HepG2 (cell line): Measurements from ENCODE around the gene CADM1. TPM values are rescaled to one million over a fixed set of nuclear protein-coding genes. Genes with fewer than 3 reads are reported as not detected.

Experiments used
- ATAC-seq: fragments of 200-7000 bp; cut with Tn5 transposase; 3 replicates; pipeline ENCODE4 v1.9.1; 2020; ENCODE audit warnings: mild to moderate bottlenecking, moderate library complexity
- BruUV-seq: library from RNA; stranded (reverse); fragments of 400-500 nt; replicated peaks from 2 replicates; lab custom pipeline; 2021; lab: Mats Ljungman, UMichigan
- CTCF ChIA-PET: fragments of 300-600 bp; formaldehyde crosslinking; extraction: SDS; loops from one replicate; lab custom pipeline; 2021; ENCODE audit warnings: low total read pairs, inconsistent platforms, low intra/inter-chr PET ratio; lab: Yijun Ruan, JAX
- POLR2A ChIA-PET: fragments of 350-600 bp; sonication (Branson Sonifier 250); formaldehyde crosslinking; loops from one replicate; lab custom pipeline; 2020; ENCODE audit warnings: antibody characterized with exemption, inconsistent platforms; lab: Yijun Ruan, JAX
- DNase-seq: peaks from one replicate; pipeline ENCODE4 v3.0.0-alpha.2; 2015; ENCODE audit warnings: low spot score
- FAIRE-seq: peaks from 3 replicates; lab custom pipeline; 2011; peaks lifted over from hg19 to GRCh38; lab: Jason Lieb, UNC
- H2AFZ ChIP-seq: one replicate; pipeline ENCODE4 v1.6.1; 2011; ENCODE audit warnings: low read length, inconsistent platforms
- H3K27ac ChIP-seq: fragments of 300-600 bp; 3 replicates; pipeline ENCODE4 v1.8.0; 2011; ENCODE audit warnings: mixed run types, mild to moderate bottlenecking, mixed read lengths, low read length, inconsistent platforms; ENCODE audit not compliant: insufficient read depth; ENCODE audit errors: extremely low read length
- H3K27me3 ChIP-seq, 2 experiments: fragments of 200-600 bp in 1 of 2; 2 replicates in 1 of 2; 3 replicates in 1 of 2; pipeline versions ENCODE4 v1.6.0 to v1.8.0; 2011; ENCODE audit warnings: low read length in 2 of 2, mild to moderate bottlenecking in 2 of 2, moderate library complexity in 2 of 2, inconsistent platforms in 1 of 2; ENCODE audit not compliant: insufficient read depth in 2 of 2, control insufficient read depth in 1 of 2
- H3K36me3 ChIP-seq, 2 experiments: fragments of 200-600 bp in 1 of 2; replicated peaks in 1 of 2; 2 replicates in 1 of 2; 3 replicates in 1 of 2; pipeline versions ENCODE4 v1.5.1 to v1.8.0; 2011; ENCODE audit warnings: low read length in 2 of 2, inconsistent platforms in 1 of 2; ENCODE audit not compliant: insufficient read depth in 2 of 2, control insufficient read depth in 1 of 2
- H3K4me1 ChIP-seq: 2 replicates; pipeline ENCODE4 v1.5.1; 2012; ENCODE audit warnings: low read length, inconsistent platforms; ENCODE audit not compliant: insufficient read depth
- H3K4me2 ChIP-seq: 2 replicates; pipeline ENCODE4 v1.6.0; 2011; ENCODE audit warnings: low read depth, low read length, inconsistent platforms
- H3K4me3 ChIP-seq, 3 experiments: fragments of 200-600 bp in 1 of 3; sonication (generic), shearing (Covaris generic) in 1 of 3; replicated peaks in 1 of 3; 2 replicates each; pipeline ENCODE4 v1.5.1; 2011 to 2016; ENCODE audit warnings: low read length in 3 of 3, inconsistent platforms in 2 of 3, low read depth in 2 of 3, mild to moderate bottlenecking in 2 of 3, control low read depth in 1 of 3, mixed read lengths in 1 of 3; ENCODE audit not compliant: insufficient read depth in 1 of 3
- H3K79me2 ChIP-seq: one replicate; pipeline ENCODE4 v1.6.1; 2011; ENCODE audit warnings: low read length, inconsistent platforms; ENCODE audit not compliant: insufficient read depth
- H3K9ac ChIP-seq: 2 replicates; pipeline ENCODE4 v1.6.0; 2011; ENCODE audit warnings: mild to moderate bottlenecking, low read depth, low read length, inconsistent platforms; ENCODE audit not compliant: insufficient read depth
- H3K9me3 ChIP-seq: 2 replicates; pipeline ENCODE4 v1.5.1; 2012; ENCODE audit warnings: mild to moderate bottlenecking, low read length
- H4K20me1 ChIP-seq: 2 replicates; pipeline ENCODE4 v1.6.0; 2011; ENCODE audit warnings: inconsistent platforms, mild to moderate bottlenecking, low read length, moderate library complexity; ENCODE audit not compliant: insufficient read depth
- ADNP ChIP-seq: sonication (generic); formaldehyde crosslinking; IDR thresholded peaks from 2 replicates; pipeline ENCODE4 v1.4.0; 2020; ENCODE audit warnings: missing genetic modification reagents
- FOSL2 ChIP-seq: sonication (generic); formaldehyde crosslinking; IDR thresholded peaks from 2 replicates; pipeline ENCODE4 v1.4.0; 2020; ENCODE audit warnings: missing genetic modification reagents
- KAT7 ChIP-seq: IDR thresholded peaks from 2 replicates; pipeline ENCODE4 v1.6.1; 2018; ENCODE audit warnings: borderline replicate concordance, missing compliant biosample characterization
- KDM6A ChIP-seq: IDR thresholded peaks from 2 replicates; pipeline ENCODE4 v1.6.1; 2016; ENCODE audit warnings: low read depth
- NFIB ChIP-seq: sonication (generic); formaldehyde crosslinking; IDR thresholded peaks from 2 replicates; pipeline ENCODE4 v1.9.0; 2021; ENCODE audit warnings: missing genetic modification reagents, mild to moderate bottlenecking, borderline replicate concordance
- PHF21A ChIP-seq: sonication (generic); formaldehyde crosslinking; IDR thresholded peaks from 2 replicates; pipeline ENCODE4 v1.5.0; 2020; ENCODE audit warnings: mild to moderate bottlenecking, missing genetic modification reagents
- PRMT3 ChIP-seq: sonication (generic); formaldehyde crosslinking; IDR thresholded peaks from 2 replicates; pipeline ENCODE4 v1.8.1; 2022; ENCODE audit warnings: low read depth, mild to moderate bottlenecking, moderate library complexity, missing genetic modification reagents, borderline replicate concordance
- SMARCE1 ChIP-seq: fragments of 450-650 bp; IDR thresholded peaks from 2 replicates; pipeline ENCODE4 v1.6.1; 2017; ENCODE audit warnings: borderline replicate concordance
- THAP11 ChIP-seq: IDR thresholded peaks from 2 replicates; pipeline ENCODE4 v1.6.1; 2016; ENCODE audit warnings: missing biosample characterization, missing genetic modification reagents
- ZNF160 ChIP-seq: sonication (generic); formaldehyde crosslinking; IDR thresholded peaks from 2 replicates; pipeline ENCODE4 v1.8.0; 2022; ENCODE audit warnings: mild to moderate bottlenecking, inconsistent platforms, missing genetic modification reagents
- ZNF780A ChIP-seq: sonication (generic); formaldehyde crosslinking; IDR thresholded peaks from 2 replicates; pipeline ENCODE4 v1.8.0; 2022; ENCODE audit warnings: mild to moderate bottlenecking, missing genetic modification reagents, moderate library complexity
- WGBS: methylation state at CpG from one replicate; pipeline ENCODE4 v1.1.6; 2017; ENCODE audit warnings: low lambda C conversion rate; 5-methylcytosine and 5-hydroxymethylcytosine counted together
- in situ Hi-C: cut with HindIII; loops from 2 replicates; pipeline ENCODE4 v1.10.0; 2017; ENCODE audit warnings: low pct_unique_long_range_greater_than_20kb; ENCODE audit not compliant: extremely low pct_ligation_motif_present
- intact Hi-C: fragments of 100-400 bp; cut with micrococcal nuclease; formaldehyde crosslinking; loops from one replicate; pipeline ENCODE4 v1.10.0; 2022; ENCODE audit not compliant: unreplicated experiment
- polyA plus RNA-seq, 8 experiments: library from polyadenylated mRNA; depleted of rRNA in 3 of 8; stranded (reverse) in 7 of 8; unstranded in 1 of 8; fragments of >200 nt; fragmentation: Illumina TruSeq in 4 of 8; extraction: Trizol in 4 of 8; gene quantifications; 2 replicates each; pipeline versions ENCODE4 v1.2.1 to v1.2.3, GENCODE V29; 2011 to 2016; ENCODE audit warnings: low read depth in 4 of 8, missing spikeins in 1 of 8, mixed read lengths in 1 of 8; ENCODE audit not compliant: insufficient read depth in 1 of 8
- total RNA-seq, 5 experiments: library from RNA; depleted of rRNA; stranded (reverse); fragments of >200 nt; fragmentation: Illumina TruSeq; extraction: Trizol; gene quantifications; 2 replicates each; pipeline ENCODE4 v1.2.3, GENCODE V29; 2016; ENCODE audit warnings: low read depth in 1 of 5
- TF ChIP-seq, protein P1 (sequence below): sonication (generic); formaldehyde crosslinking; IDR thresholded peaks from 2 replicates; pipeline ENCODE4 v1.4.0; 2020; ENCODE audit warnings: missing genetic modification reagents, mild to moderate bottlenecking, borderline replicate concordance
- TF ChIP-seq, protein P2 (sequence below): sonication (generic); formaldehyde crosslinking; IDR thresholded peaks from 2 replicates; pipeline ENCODE4 v1.8.0; 2022; ENCODE audit warnings: mild to moderate bottlenecking, missing genetic modification reagents, moderate library complexity

Gene CADM1
- total and polyA plus RNA-seq, 2 of the 13 experiments (the other 11 are each of a cell fraction or from before 2014, with no cell fraction given) = 71.3 to 122 TPM

DNA sequence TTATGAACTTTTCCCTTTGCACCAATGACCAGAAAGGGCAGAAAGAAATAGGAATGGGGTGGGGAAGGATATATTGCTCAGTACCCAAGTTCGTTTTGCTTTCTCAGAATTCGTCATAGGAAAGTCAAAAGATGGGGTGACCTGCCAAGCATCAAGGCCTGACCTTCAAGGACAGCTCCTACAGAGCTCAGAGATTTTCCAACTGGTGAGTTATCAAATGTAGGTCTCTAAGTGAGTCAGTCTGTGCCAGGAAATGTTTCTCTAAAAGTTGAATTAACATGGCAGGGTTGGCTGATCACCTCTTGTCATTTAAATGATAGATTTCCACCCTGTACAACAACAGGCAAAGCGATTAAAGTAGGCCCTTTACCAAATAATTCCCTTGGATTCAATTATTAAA, 307.2 kb downstream of the CADM1 start:
- ChIA-PET CTCF (no interaction called here), POLR2A (no interaction called here)
- Histone ChIP-seq H3K27me3 (no peaks in the 10 kb centered on the region), H3K4me2 (no peak overlapping the region), H3K9me3 (no peaks in the 10 kb centered on the region), H4K20me1 (no peaks in the 10 kb centered on the region), H3K27ac (no peak overlapping the region), H3K4me3 (no peak overlapping the region), H3K79me2 (no peaks in the 10 kb centered on the region), H3K36me3 (peaks cover 2 to 9% of the 10 kb centered on the region in 2 experiments; a peak in 3 of 5 replicates), H3K9ac (no peak overlapping the region), H3K4me1 (peaks cover 4% of the 10 kb centered on the region), H2AFZ (no peak overlapping the region)
- no TSS peak for BruUV-seq
- intact Hi-C loops = no loop called here
- ATAC-seq = no peak
- TF ChIP-seq ADNP (CRISPR knock-in tag) (no peak), ZNF160 (CRISPR knock-in tag) (no peak), KDM6A (no peak), PHF21A (CRISPR knock-in tag) (no peak), PRMT3 (CRISPR knock-in tag) (no peak), KAT7 (no peak), SMARCE1 (no peak), ZNF780A (CRISPR knock-in tag) (no peak), FOSL2 (CRISPR knock-in tag) (no peak), THAP11 (CRISPR knock-in tag) (no peak), NFIB (CRISPR knock-in tag) (no peak)
- TF ChIP-seq, protein P1, sequence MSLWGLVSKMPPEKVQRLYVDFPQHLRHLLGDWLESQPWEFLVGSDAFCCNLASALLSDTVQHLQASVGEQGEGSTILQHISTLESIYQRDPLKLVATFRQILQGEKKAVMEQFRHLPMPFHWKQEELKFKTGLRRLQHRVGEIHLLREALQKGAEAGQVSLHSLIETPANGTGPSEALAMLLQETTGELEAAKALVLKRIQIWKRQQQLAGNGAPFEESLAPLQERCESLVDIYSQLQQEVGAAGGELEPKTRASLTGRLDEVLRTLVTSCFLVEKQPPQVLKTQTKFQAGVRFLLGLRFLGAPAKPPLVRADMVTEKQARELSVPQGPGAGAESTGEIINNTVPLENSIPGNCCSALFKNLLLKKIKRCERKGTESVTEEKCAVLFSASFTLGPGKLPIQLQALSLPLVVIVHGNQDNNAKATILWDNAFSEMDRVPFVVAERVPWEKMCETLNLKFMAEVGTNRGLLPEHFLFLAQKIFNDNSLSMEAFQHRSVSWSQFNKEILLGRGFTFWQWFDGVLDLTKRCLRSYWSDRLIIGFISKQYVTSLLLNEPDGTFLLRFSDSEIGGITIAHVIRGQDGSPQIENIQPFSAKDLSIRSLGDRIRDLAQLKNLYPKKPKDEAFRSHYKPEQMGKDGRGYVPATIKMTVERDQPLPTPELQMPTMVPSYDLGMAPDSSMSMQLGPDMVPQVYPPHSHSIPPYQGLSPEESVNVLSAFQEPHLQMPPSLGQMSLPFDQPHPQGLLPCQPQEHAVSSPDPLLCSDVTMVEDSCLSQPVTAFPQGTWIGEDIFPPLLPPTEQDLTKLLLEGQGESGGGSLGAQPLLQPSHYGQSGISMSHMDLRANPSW (CRISPR knock-in tag) = no peak
- TF ChIP-seq, protein P2, sequence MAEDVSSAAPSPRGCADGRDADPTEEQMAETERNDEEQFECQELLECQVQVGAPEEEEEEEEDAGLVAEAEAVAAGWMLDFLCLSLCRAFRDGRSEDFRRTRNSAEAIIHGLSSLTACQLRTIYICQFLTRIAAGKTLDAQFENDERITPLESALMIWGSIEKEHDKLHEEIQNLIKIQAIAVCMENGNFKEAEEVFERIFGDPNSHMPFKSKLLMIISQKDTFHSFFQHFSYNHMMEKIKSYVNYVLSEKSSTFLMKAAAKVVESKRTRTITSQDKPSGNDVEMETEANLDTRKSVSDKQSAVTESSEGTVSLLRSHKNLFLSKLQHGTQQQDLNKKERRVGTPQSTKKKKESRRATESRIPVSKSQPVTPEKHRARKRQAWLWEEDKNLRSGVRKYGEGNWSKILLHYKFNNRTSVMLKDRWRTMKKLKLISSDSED (CRISPR knock-in tag) = no peak
- FAIRE-seq = no peak
- WGBS = 100% methylated on average over 3 of the region's 3 CpGs
- no peak for DNase-seq
- in situ Hi-C loops = no loop called here
